Stimulated activated CD4-positive, alpha-beta T cell treated with anti-CD3 and anti-CD28 coated beads, Interleukin-4, amount 100 ng/mL, for 48 hours (primary cell): ENCODE measurements around the gene ZBTB21.
"Not testable (repeated sequence)": the region's sequence is repeated elsewhere in the genome, so short reads cannot be mapped to it uniquely, and the experiment has no call there.

Experiments
- DNase-seq, 2 donors: peaks; one replicate each; pipeline ENCODE4 v3.0.0-alpha.2; 2020; ENCODE audit warnings: low read depth in 2 of 2

ZBTB21 gene

GRCh38 chr21:41951876-41952567 lies 58.1 kb downstream of the ZBTB21 start:
- no peak for DNase-seq

GRCh38 chr21:41950941-41951351 lies 59.2 kb downstream of the ZBTB21 start:
- DNase-seq = no peak

DNA sequence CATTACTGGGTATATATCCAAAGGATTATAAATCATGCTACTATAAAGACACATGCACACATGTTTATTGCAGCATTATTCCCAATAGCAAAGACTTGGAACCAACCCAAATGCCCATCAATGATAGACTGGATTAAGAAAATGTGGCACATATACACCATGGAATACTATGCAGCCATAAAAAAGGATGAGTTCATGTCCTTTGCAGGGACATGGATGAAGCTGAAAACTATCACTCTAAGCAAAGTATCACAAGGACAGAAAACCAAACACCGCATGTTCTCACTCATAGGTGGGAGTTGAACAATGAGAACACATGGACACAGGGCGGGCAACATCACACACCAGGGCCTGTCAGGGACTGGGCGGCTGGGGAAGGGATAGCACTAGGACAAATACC lies 60.5 kb downstream of the ZBTB21 start:
- DNase-seq = not testable (repeated sequence)

- no peak for DNase-seq
These were observed 61.3 kb downstream of the ZBTB21 start for GRCh38 chr21:41948901-41949300.

- DNase-seq = no peak
These were observed 61.9 kb downstream of the ZBTB21 start for GRCh38 chr21:41948078-41948895.

- no peak for DNase-seq
These were observed 64.2 kb downstream of the ZBTB21 start for GRCh38 chr21:41945982-41946381.

GRCh38 chr21:41943851-41944250 lies 66.3 kb downstream of the ZBTB21 start:
- DNase-seq = no peak

GRCh38 chr21:41942457-41942856 lies 67.7 kb downstream of the ZBTB21 start:
- DNase-seq = no peak

- no peak for DNase-seq
These were observed 68.2 kb downstream of the ZBTB21 start for GRCh38 chr21:41941941-41942340.

DNA sequence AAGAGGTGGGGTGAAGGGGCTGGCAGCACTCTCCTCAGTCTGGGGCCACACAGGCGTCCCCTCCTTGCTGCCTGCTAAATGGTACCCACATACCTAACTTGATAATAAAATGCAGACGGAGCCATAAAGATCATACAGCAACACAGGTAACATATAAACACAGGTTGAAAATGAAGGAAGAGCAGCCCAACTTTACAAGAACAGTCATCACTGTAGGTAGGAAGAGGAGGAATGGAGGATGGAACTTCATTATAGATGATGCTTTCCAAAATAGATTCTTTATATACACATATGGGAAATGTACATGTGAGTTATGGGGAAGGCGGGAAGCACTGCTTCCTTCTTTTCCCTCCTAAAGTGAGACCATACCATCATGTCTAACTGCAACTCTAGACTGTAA lies 69.7 kb downstream of the ZBTB21 start:
- DNase-seq = no peak

DNA sequence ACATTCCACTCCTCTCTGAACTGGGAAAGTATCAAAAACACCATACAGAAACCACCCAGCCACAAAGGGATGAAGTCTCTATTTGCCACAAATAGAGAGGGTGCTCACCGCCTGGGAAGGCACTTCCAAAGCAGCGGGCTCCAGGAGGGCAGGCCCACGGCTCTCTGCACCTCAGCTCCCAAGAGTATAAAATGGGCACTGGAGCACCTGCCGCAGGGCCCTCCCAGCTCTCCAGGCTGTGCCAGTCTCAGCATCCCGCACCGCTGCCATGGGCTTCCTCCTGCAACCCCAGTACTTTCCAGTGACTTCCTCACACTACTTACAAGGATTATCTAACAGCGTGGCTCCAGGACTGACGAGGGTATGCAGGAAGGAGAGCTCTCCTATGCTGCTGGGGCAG lies 70.8 kb downstream of the ZBTB21 start:
- DNase-seq = no peak
